ENCODE data around the gene CUEDC2.

CUEDC2 gene

GRCh38 chr10:102425444-102425843, 6.9 kb downstream of the CUEDC2 start:
- Histone ChIP-seq H3K4me2 (peak overlapping the region in 1 of 11 experiments; percentile 15; a peak in 1 of 22 replicates), H3K27me3 (no peaks in the 10 kb centered on the region), H3K9me3 (replicated peaks in 1 of 11) (no peaks in the 10 kb centered on the region), H3K4me1 (peaks cover 17 to 36% (median 22%) of the 10 kb centered on the region in 10 experiments), H3K27ac (no peak overlapping the region), H3K4me3 (no peak overlapping the region), H4K20me1 (peaks cover 9 to 52% (median 38%) of the 10 kb centered on the region in 11 experiments; a peak in 17 of 22 replicates), H3K9ac (no peak overlapping the region; a peak in 1 of 22 replicates), H3K36me3 (peaks cover 22 to 64% (median 33%) of the 10 kb centered on the region in 11 experiments)
- no peak for TF ChIP-seq Cebpa-rat (IDR thresholded peaks at IDR 0.05)

- peaks cover 22 to 39% (median 27%) of the 10 kb centered on the region in 10 experiments for H3K4me1 ChIP-seq
- H3K36me3 ChIP-seq = peaks cover 22 to 60% (median 33%) of the 10 kb centered on the region in 11 experiments
- H3K27me3 ChIP-seq = no peaks in the 10 kb centered on the region
- peaks cover 9 to 52% (median 38%) of the 10 kb centered on the region in 11 experiments; a peak in 17 of 22 replicates for H4K20me1 ChIP-seq
- no peak overlapping the region for H3K4me2 ChIP-seq
- no peak overlapping the region for H3K27ac ChIP-seq
- peak overlapping the region in 2 of 11 experiments; percentile 11 to 29; a peak in 1 of 22 replicates for H3K9ac ChIP-seq
- no peak for TF ChIP-seq Cebpa-rat (IDR thresholded peaks at IDR 0.05)
- no peak overlapping the region for H3K4me3 ChIP-seq
- H3K9me3 ChIP-seq (replicated peaks in 1 of 11) = no peaks in the 10 kb centered on the region
Measured at GRCh38 chr10:102424916-102425315, 7.5 kb downstream of the CUEDC2 start.

GRCh38 chr10:102424145-102424544, 8.2 kb downstream of the CUEDC2 start:
- Histone ChIP-seq H3K9me3 (replicated peaks in 1 of 11) (no peaks in the 10 kb centered on the region), H3K27ac (no peak overlapping the region), H3K4me2 (peak overlapping the region in 3 of 11 experiments; percentile 95 to 99 (median 96); a peak in 3 of 22 replicates), H3K4me3 (no peak overlapping the region), H3K27me3 (peaks cover 4 to 7% (median 6%) of the 10 kb centered on the region in 11 experiments), H3K36me3 (peaks cover 19 to 54% (median 32%) of the 10 kb centered on the region in 11 experiments), H4K20me1 (peaks cover 9 to 52% (median 38%) of the 10 kb centered on the region in 11 experiments; a peak in 17 of 22 replicates), H3K9ac (peak overlapping the region in 6 of 11 experiments; percentile 11 to 90 (median 47); a peak in 5 of 22 replicates), H3K4me1 (peaks cover 30 to 46% (median 34%) of the 10 kb centered on the region in 10 experiments)
- no peak for TF ChIP-seq Cebpa-rat (IDR thresholded peaks at IDR 0.05)

GRCh38 chr10:102423372-102423968, 8.9 kb downstream of the CUEDC2 start:
- H3K4me2 ChIP-seq = peak overlapping the region; percentile 95 to 100 (median 99)
- peaks cover 10 to 14% (median 12%) of the 10 kb centered on the region in 11 experiments for H3K27me3 ChIP-seq
- peaks cover 33 to 49% (median 37%) of the 10 kb centered on the region in 10 experiments for H3K4me1 ChIP-seq
- peaks cover 9 to 52% (median 38%) of the 10 kb centered on the region in 11 experiments; a peak in 17 of 22 replicates for H4K20me1 ChIP-seq
- peak overlapping the region in 2 of 11 experiments; percentile 78 to 81; a peak in 1 of 22 replicates for H3K27ac ChIP-seq
- no peaks in the 10 kb centered on the region for H3K9me3 ChIP-seq (replicated peaks in 1 of 11)
- TF ChIP-seq Cebpa-rat (IDR thresholded peaks at IDR 0.05) = no peak
- peak overlapping the region; percentile 5 to 91 (median 85); a peak in 19 of 22 replicates for H3K9ac ChIP-seq
- peak overlapping the region in 8 of 10 experiments; percentile 81 to 98 (median 84); a peak in 12 of 20 replicates for H3K4me3 ChIP-seq
- peaks cover 18 to 53% (median 31%) of the 10 kb centered on the region in 11 experiments for H3K36me3 ChIP-seq

GRCh38 chr10:102422545-102423129, 9.7 kb downstream of the CUEDC2 start:
- Histone ChIP-seq H3K27ac (peak overlapping the region; percentile 72 to 86 (median 79)), H3K4me2 (peak overlapping the region; percentile 95 to 100 (median 99)), H3K36me3 (peaks cover 18 to 46% (median 31%) of the 10 kb centered on the region in 11 experiments), H3K27me3 (peaks cover 18 to 22% (median 21%) of the 10 kb centered on the region in 11 experiments), H4K20me1 (peaks cover 9 to 52% (median 37%) of the 10 kb centered on the region in 11 experiments; a peak in 17 of 22 replicates), H3K4me1 (peaks cover 33 to 49% (median 37%) of the 10 kb centered on the region in 10 experiments), H3K9me3 (replicated peaks in 1 of 11) (no peaks in the 10 kb centered on the region), H3K9ac (peak overlapping the region; percentile 79 to 91 (median 85)), H3K4me3 (peak overlapping the region; percentile 81 to 98 (median 88))
- no peak for TF ChIP-seq Cebpa-rat (IDR thresholded peaks at IDR 0.05)

- peak overlapping the region; percentile 72 to 86 (median 79) for H3K27ac ChIP-seq
Measured at GRCh38 chr10:102421757-102422512, 10.4 kb downstream of the CUEDC2 start.

GRCh38 chr10:102421507-102421756, 10.9 kb downstream of the CUEDC2 start:
- Histone ChIP-seq H3K4me3 (peak overlapping the region; percentile 81 to 98 (median 88)), H3K27me3 (peaks cover 24 to 34% (median 32%) of the 10 kb centered on the region in 11 experiments), H4K20me1 (peaks cover 9 to 46% (median 29%) of the 10 kb centered on the region in 11 experiments; a peak in 17 of 22 replicates), H3K27ac (peak overlapping the region; percentile 72 to 86 (median 79)), H3K9ac (peak overlapping the region; percentile 79 to 91 (median 85)), H3K4me2 (peak overlapping the region; percentile 95 to 100 (median 99)), H3K36me3 (peaks cover 18 to 34% (median 30%) of the 10 kb centered on the region in 11 experiments), H3K9me3 (replicated peaks in 1 of 11) (no peaks in the 10 kb centered on the region), H3K4me1 (peaks cover 33 to 47% (median 37%) of the 10 kb centered on the region in 10 experiments)
- no peak for TF ChIP-seq Cebpa-rat (IDR thresholded peaks at IDR 0.05)

More at GRCh38 chr10:102421757-102422512, 10.4 kb downstream of the CUEDC2 start:
- Histone ChIP-seq H3K9ac (peak overlapping the region; percentile 79 to 91 (median 85)), H3K27me3 (peaks cover 24 to 29% (median 28%) of the 10 kb centered on the region in 11 experiments), H3K4me3 (peak overlapping the region; percentile 81 to 98 (median 88)), H3K4me2 (peak overlapping the region; percentile 95 to 100 (median 99)), H4K20me1 (peaks cover 9 to 51% (median 30%) of the 10 kb centered on the region in 11 experiments; a peak in 17 of 22 replicates), H3K9me3 (replicated peaks in 1 of 11) (no peaks in the 10 kb centered on the region), H3K36me3 (peaks cover 18 to 39% (median 30%) of the 10 kb centered on the region in 11 experiments), H3K4me1 (peaks cover 33 to 51% (median 37%) of the 10 kb centered on the region in 10 experiments)
- TF ChIP-seq Cebpa-rat (IDR thresholded peaks at IDR 0.05) = no peak

GRCh38 chr10:102420714-102421506, 11.5 kb downstream of the CUEDC2 start, which contains the start of gene FBXL15:
Gene FBXL15 (plus strand): TSS chr10:102420836. CDS start chr10:102421130, 294 bp downstream.
- Histone ChIP-seq H3K27ac (peak within 1 kb of the TSS; percentile 72 to 86 (median 79)), H3K4me2 (peak within 1 kb of the TSS; percentile 96 to 100 (median 99)), H4K20me1 (peaks cover 5 to 41% (median 26%) of the 10 kb centered on the region in 11 experiments; a peak in 16 of 22 replicates), H3K4me1 (peaks cover 33 to 44% (median 37%) of the 10 kb centered on the region in 10 experiments), H3K36me3 (peaks cover 18 to 29% (median 25%) of the 10 kb centered on the region in 11 experiments), H3K4me3 (peak within 1 kb of the TSS; percentile 81 to 98 (median 88)), H3K9ac (peak within 1 kb of the TSS; percentile 79 to 91 (median 85)), H3K27me3 (peaks cover 24 to 39% (median 37%) of the 10 kb centered on the region in 11 experiments), H3K9me3 (replicated peaks in 1 of 11) (no peaks in the 10 kb centered on the region)
- no peak for TF ChIP-seq Cebpa-rat (IDR thresholded peaks at IDR 0.05)

Measured in BLaER1 treated with 17β-estradiol and CSF1 and Interleukin-3, amounts not matched to agents 10 nM and 100 nM (cell line).